WTC11 (cell line): Measurements from ENCODE around the gene DEXI.

ENCODE experiments used
- ESRRA ChIP-seq: sonication (generic); formaldehyde crosslinking; IDR thresholded peaks from 2 replicates; pipeline ENCODE4 v1.8.1; 2022; ENCODE audit warnings: mild to moderate bottlenecking, missing genetic modification reagents, borderline replicate concordance
- IRF2 ChIP-seq: sonication (generic); formaldehyde crosslinking; IDR thresholded peaks from 2 replicates; pipeline ENCODE4 v1.8.0; 2022; ENCODE audit warnings: low read depth, missing genetic modification reagents, borderline replicate concordance
- JUN ChIP-seq: sonication (generic); formaldehyde crosslinking; IDR thresholded peaks from 2 replicates; pipeline ENCODE4 v1.8.0; 2023; ENCODE audit warnings: mild to moderate bottlenecking, missing genetic modification reagents
- NR1H2 ChIP-seq: sonication (generic); formaldehyde crosslinking; IDR thresholded peaks from 2 replicates; pipeline ENCODE4 v1.9.0; 2021; ENCODE audit warnings: mild to moderate bottlenecking, moderate library complexity, missing genetic modification reagents
- NR2C2 ChIP-seq: sonication (generic); formaldehyde crosslinking; IDR thresholded peaks from 2 replicates; pipeline ENCODE4 v1.8.0; 2022; ENCODE audit warnings: mild to moderate bottlenecking, missing genetic modification reagents
- NR3C1 ChIP-seq: sonication (generic); formaldehyde crosslinking; conservative IDR thresholded peaks from 2 replicates; pipeline ENCODE4 v1.8.1; 2023; ENCODE audit warnings: low read depth, mild to moderate bottlenecking, missing genetic modification reagents
- SMAD4 ChIP-seq: sonication (generic); formaldehyde crosslinking; IDR thresholded peaks from 2 replicates; pipeline ENCODE4 v1.8.0; 2022; ENCODE audit warnings: mild to moderate bottlenecking, missing genetic modification reagents
- SP1 ChIP-seq: sonication (generic); formaldehyde crosslinking; conservative IDR thresholded peaks from 2 replicates; pipeline ENCODE4 v1.8.1; 2022; ENCODE audit warnings: missing genetic modification reagents
- ZNF263 ChIP-seq: sonication (generic); formaldehyde crosslinking; IDR thresholded peaks from 2 replicates; pipeline ENCODE4 v1.8.1; 2022; ENCODE audit warnings: low read depth, mild to moderate bottlenecking, moderate library complexity, missing genetic modification reagents
- ZNF317 ChIP-seq: sonication (generic); formaldehyde crosslinking; IDR thresholded peaks from 2 replicates; pipeline ENCODE4 v1.8.1; 2023; ENCODE audit warnings: low read depth, mild to moderate bottlenecking, moderate library complexity, missing genetic modification reagents, borderline replicate concordance
- TF ChIP-seq, protein P1 (sequence below): fragments of 200-600 bp; IDR thresholded peaks from 2 replicates; pipeline ENCODE4 v1.8.0; 2022; ENCODE audit warnings: antibody characterized with exemption
- TF ChIP-seq, protein P2 (sequence below): sonication (generic); formaldehyde crosslinking; IDR thresholded peaks from 2 replicates; pipeline ENCODE4 v1.8.1; 2023; ENCODE audit warnings: mild to moderate bottlenecking, moderate library complexity, missing genetic modification reagents
- TF ChIP-seq, protein P3 (sequence below): sonication (generic); formaldehyde crosslinking; IDR thresholded peaks from 2 replicates; pipeline ENCODE4 v1.8.0; 2022; ENCODE audit warnings: mild to moderate bottlenecking, missing genetic modification reagents
- TF ChIP-seq, protein P4 (sequence below): sonication (generic); formaldehyde crosslinking; IDR thresholded peaks from 2 replicates; pipeline ENCODE4 v1.8.1; 2023; ENCODE audit warnings: mild to moderate bottlenecking, missing genetic modification reagents, moderate library complexity

DNA sequence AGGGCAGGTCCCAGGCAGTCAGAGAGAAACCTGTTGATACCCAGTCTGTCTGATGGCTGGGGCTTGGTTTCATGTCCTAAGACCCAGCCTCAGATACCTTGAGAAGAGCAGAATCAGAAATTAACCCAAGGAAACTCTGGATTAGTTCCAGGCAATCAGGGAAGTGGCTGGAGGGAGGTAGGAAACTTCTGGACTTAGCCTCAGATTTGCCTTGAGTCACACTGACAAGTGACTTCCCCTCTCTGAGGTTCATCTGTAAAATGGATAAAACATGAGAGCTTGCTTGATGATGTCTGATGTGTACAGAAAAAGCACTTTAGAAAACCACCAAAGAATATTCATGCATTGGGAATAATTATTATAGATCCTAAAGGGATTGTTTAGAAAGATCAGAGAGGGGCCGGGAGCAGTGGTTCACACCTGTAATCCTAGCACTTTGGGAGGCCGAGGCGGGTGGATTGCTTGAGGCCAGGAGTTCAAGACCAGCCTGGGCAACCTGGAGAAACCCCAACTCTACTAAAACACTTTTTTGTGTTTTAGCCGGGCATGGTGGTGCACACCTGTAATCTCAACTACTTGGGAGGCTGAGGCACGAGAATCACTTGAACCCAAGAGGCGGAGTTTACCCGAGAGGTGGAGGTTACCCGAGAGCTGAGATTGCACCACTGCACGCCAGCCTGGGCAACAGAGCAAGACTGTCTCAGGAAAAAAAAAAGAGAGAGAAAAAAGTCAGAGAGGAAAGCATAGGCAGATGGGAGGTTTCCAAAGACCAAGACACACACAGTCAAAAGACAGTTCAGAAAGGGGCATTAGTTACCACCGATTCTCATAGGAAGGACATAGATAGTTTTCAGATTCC is 61.4 kb downstream of the DEXI start:
- TF ChIP-seq ESRRA (CRISPR knock-in tag): no peak
- TF ChIP-seq, protein P1, sequence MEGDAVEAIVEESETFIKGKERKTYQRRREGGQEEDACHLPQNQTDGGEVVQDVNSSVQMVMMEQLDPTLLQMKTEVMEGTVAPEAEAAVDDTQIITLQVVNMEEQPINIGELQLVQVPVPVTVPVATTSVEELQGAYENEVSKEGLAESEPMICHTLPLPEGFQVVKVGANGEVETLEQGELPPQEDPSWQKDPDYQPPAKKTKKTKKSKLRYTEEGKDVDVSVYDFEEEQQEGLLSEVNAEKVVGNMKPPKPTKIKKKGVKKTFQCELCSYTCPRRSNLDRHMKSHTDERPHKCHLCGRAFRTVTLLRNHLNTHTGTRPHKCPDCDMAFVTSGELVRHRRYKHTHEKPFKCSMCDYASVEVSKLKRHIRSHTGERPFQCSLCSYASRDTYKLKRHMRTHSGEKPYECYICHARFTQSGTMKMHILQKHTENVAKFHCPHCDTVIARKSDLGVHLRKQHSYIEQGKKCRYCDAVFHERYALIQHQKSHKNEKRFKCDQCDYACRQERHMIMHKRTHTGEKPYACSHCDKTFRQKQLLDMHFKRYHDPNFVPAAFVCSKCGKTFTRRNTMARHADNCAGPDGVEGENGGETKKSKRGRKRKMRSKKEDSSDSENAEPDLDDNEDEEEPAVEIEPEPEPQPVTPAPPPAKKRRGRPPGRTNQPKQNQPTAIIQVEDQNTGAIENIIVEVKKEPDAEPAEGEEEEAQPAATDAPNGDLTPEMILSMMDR: no peak
- TF ChIP-seq ZNF263 (CRISPR knock-in tag): no peak
- TF ChIP-seq, protein P2, sequence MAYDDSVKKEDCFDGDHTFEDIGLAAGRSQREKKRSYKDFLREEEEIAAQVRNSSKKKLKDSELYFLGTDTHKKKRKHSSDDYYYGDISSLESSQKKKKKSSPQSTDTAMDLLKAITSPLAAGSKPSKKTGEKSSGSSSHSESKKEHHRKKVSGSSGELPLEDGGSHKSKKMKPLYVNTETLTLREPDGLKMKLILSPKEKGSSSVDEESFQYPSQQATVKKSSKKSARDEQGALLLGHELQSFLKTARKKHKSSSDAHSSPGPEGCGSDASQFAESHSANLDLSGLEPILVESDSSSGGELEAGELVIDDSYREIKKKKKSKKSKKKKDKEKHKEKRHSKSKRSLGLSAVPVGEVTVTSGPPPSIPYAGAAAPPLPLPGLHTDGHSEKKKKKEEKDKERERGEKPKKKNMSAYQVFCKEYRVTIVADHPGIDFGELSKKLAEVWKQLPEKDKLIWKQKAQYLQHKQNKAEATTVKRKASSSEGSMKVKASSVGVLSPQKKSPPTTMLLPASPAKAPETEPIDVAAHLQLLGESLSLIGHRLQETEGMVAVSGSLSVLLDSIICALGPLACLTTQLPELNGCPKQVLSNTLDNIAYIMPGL: no peak
- TF ChIP-seq JUN: no peak
- TF ChIP-seq IRF2 (CRISPR knock-in tag): no peak
- TF ChIP-seq NR3C1 (CRISPR knock-in tag): no peak
- TF ChIP-seq, protein P3, sequence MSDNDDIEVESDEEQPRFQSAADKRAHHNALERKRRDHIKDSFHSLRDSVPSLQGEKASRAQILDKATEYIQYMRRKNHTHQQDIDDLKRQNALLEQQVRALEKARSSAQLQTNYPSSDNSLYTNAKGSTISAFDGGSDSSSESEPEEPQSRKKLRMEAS (CRISPR knock-in tag): no peak
- TF ChIP-seq, protein P4, sequence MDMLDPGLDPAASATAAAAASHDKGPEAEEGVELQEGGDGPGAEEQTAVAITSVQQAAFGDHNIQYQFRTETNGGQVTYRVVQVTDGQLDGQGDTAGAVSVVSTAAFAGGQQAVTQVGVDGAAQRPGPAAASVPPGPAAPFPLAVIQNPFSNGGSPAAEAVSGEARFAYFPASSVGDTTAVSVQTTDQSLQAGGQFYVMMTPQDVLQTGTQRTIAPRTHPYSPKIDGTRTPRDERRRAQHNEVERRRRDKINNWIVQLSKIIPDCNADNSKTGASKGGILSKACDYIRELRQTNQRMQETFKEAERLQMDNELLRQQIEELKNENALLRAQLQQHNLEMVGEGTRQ: no peak
- no peak for TF ChIP-seq ZNF317 (CRISPR knock-in tag)
- TF ChIP-seq SMAD4: no peak
- TF ChIP-seq NR2C2 (CRISPR knock-in tag): no peak
- no peak for TF ChIP-seq NR1H2
- TF ChIP-seq SP1 (CRISPR knock-in tag): no peak
